ENCODE results near the gene MANSC4. TPM values are rescaled to one million over a fixed set of nuclear protein-coding genes. Genes with fewer than 3 reads are reported as not detected.
A peak's percentile ranks its signal among the peaks of the same experiment; 100 is the strongest.

The MANSC4 gene
- total RNA-seq, 1 experiment from 2014 or later = not detected

GRCh38 chr12:27821259-27821973 is 41.4 kb upstream of the MANSC4 start:
- Mint-ChIP-seq H3K9me3 (ENCODE audit: unreplicated experiment) (peaks cover 3% of the 10 kb centered on the region), H3K27ac (ENCODE audit: low read depth, unreplicated experiment) (peak overlapping the region; percentile 89), H3K4me1 (ENCODE audit: insufficient read depth, unreplicated experiment) (peaks cover 5% of the 10 kb centered on the region), H3K27me3 (ENCODE audit: insufficient read depth, unreplicated experiment) (no peaks in the 10 kb centered on the region), H3K4me3 (ENCODE audit: unreplicated experiment) (peak overlapping the region; percentile 64), H3K36me3 (ENCODE audit: insufficient read depth, unreplicated experiment) (peaks cover 6% of the 10 kb centered on the region)
- ChIA-PET CTCF (interaction anchor here (0.5 to 4.8 kb wide), 37 partner anchors 9 to 1205 kb away, joined by 3 to 75 read pairs (median 4); partner anchors contain the start of genes KLHL42 and MANSC4), POLR2A (interaction anchor here (0.6 to 3.5 kb wide), 21 partner anchors 9 to 373 kb away, joined by 3 to 23 read pairs (median 3); partner anchors contain the start of genes KLHL42 and MANSC4)
- peak; percentile 89 for DNase-seq (ENCODE audit: unreplicated experiment)
- TF ChIP-seq CTCF (IDR thresholded peaks at IDR 0.05; ENCODE audit: unreplicated experiment) = peak; percentile 80
- intact Hi-C loops (cut with micrococcal nuclease) = loop anchor here (10.0 kb wide), 1 partner anchor 1053 kb away; no protein-coding TSS in a partner anchor
- TSS peak; percentile 95 for BruUV-seq (replicated peaks)

- Mint-ChIP-seq H3K27ac (ENCODE audit: low read depth, unreplicated experiment) (peak overlapping the region; percentile 89), H3K9me3 (ENCODE audit: unreplicated experiment) (peaks cover 8% of the 10 kb centered on the region), H3K4me1 (ENCODE audit: insufficient read depth, unreplicated experiment) (peaks cover 6% of the 10 kb centered on the region), H3K4me3 (ENCODE audit: unreplicated experiment) (no peak overlapping the region), H3K27me3 (ENCODE audit: insufficient read depth, unreplicated experiment) (no peaks in the 10 kb centered on the region), H3K36me3 (ENCODE audit: insufficient read depth, unreplicated experiment) (no peaks in the 10 kb centered on the region)
- ChIA-PET POLR2A (interaction anchor here (0.6 to 3.5 kb wide), 8 partner anchors 22 to 374 kb away, joined by 3 to 23 read pairs (median 4); partner anchors contain the start of genes KLHL42 and MANSC4), CTCF (interaction anchor here (0.6 to 4.8 kb wide), 17 partner anchors 9 to 1206 kb away, joined by 3 to 75 read pairs (median 5); partner anchors contain the start of genes KLHL42 and MANSC4)
- BruUV-seq (replicated peaks) = no TSS peak
- intact Hi-C loops (cut with micrococcal nuclease) = loop anchor here (10.0 kb wide), 1 partner anchor 1054 kb away; no protein-coding TSS in a partner anchor
- no peak for TF ChIP-seq CTCF (IDR thresholded peaks at IDR 0.05; ENCODE audit: unreplicated experiment)
- no peak for DNase-seq (ENCODE audit: unreplicated experiment)
Observed at GRCh38 chr12:27820564-27820963, 40.5 kb upstream of the MANSC4 start.

GRCh38 chr12:27818401-27818918 is 38.4 kb upstream of the MANSC4 start:
- TF ChIP-seq CTCF (IDR thresholded peaks at IDR 0.05; ENCODE audit: unreplicated experiment) = no peak
- peaks cover 8% of the 10 kb centered on the region for H3K9me3 Mint-ChIP-seq (ENCODE audit: unreplicated experiment)

GRCh38 chr12:27817766-27818165 is 37.7 kb upstream of the MANSC4 start:
- Mint-ChIP-seq H3K9me3 (ENCODE audit: unreplicated experiment) (peaks cover 8% of the 10 kb centered on the region), H3K4me3 (ENCODE audit: unreplicated experiment) (no peak overlapping the region), H3K36me3 (ENCODE audit: insufficient read depth, unreplicated experiment) (no peaks in the 10 kb centered on the region), H3K27me3 (ENCODE audit: insufficient read depth, unreplicated experiment) (no peaks in the 10 kb centered on the region), H3K27ac (ENCODE audit: low read depth, unreplicated experiment) (no peak overlapping the region), H3K4me1 (ENCODE audit: insufficient read depth, unreplicated experiment) (peaks cover 17% of the 10 kb centered on the region)
- ChIA-PET CTCF (interaction anchor here (0.8 kb wide), 1 partner anchor 63 kb away, joined by 3 read pairs; no protein-coding TSS in a partner anchor), POLR2A (no interaction called here)
- no peak for DNase-seq (ENCODE audit: unreplicated experiment)
- no peak for TF ChIP-seq CTCF (IDR thresholded peaks at IDR 0.05; ENCODE audit: unreplicated experiment)
- no TSS peak for BruUV-seq (replicated peaks)
- intact Hi-C loops (cut with micrococcal nuclease) = no loop called here

More at GRCh38 chr12:27818401-27818918, 38.4 kb upstream of the MANSC4 start:
- H3K27me3 Mint-ChIP-seq (ENCODE audit: insufficient read depth, unreplicated experiment) = no peaks in the 10 kb centered on the region
- no peak overlapping the region for H3K27ac Mint-ChIP-seq (ENCODE audit: low read depth, unreplicated experiment)
- peaks cover 17% of the 10 kb centered on the region for H3K4me1 Mint-ChIP-seq (ENCODE audit: insufficient read depth, unreplicated experiment)
- H3K36me3 Mint-ChIP-seq (ENCODE audit: insufficient read depth, unreplicated experiment) = no peaks in the 10 kb centered on the region
- no peak for DNase-seq (ENCODE audit: unreplicated experiment)
- POLR2A ChIA-PET = interaction anchor here (1.0 kb wide), 1 partner anchor 38 kb away, joined by 4 read pairs; the partner anchor contains the start of genes KLHL42 and MANSC4
- H3K4me3 Mint-ChIP-seq (ENCODE audit: unreplicated experiment) = no peak overlapping the region
- CTCF ChIA-PET = no interaction called here
- BruUV-seq (replicated peaks) = no TSS peak
- intact Hi-C loops (cut with micrococcal nuclease) = no loop called here
